ENCODE measurements around the gene GCGR.

GRCh38 chr17:81858170-81858966 lies 54.4 kb downstream of the GCGR start:
- TF ChIP-seq CTCF (tag by site-specific recombination; IDR thresholded peaks at IDR 0.05) (no peak), ZNF785 (tag by site-specific recombination; IDR thresholded peaks at IDR 0.05) (no peak)
